ENCODE data around the gene DLGAP4.

- TF ChIP-seq CTCF (IDR thresholded peaks at IDR 0.05), result no peak
- no peak for TF ChIP-seq POLR2AphosphoS5 (IDR thresholded peaks at IDR 0.05; ENCODE audit: insufficient read depth in 1 of 2, low read depth in 1 of 2)
- TF ChIP-seq POLR2A (IDR thresholded peaks at IDR 0.05), result no peak
These were observed 46.9 kb downstream of the DLGAP4 start for GRCh38 chr20:36352843-36353553.
